Measurements from ENCODE around the gene MYO1F.

MYO1F gene

DNA sequence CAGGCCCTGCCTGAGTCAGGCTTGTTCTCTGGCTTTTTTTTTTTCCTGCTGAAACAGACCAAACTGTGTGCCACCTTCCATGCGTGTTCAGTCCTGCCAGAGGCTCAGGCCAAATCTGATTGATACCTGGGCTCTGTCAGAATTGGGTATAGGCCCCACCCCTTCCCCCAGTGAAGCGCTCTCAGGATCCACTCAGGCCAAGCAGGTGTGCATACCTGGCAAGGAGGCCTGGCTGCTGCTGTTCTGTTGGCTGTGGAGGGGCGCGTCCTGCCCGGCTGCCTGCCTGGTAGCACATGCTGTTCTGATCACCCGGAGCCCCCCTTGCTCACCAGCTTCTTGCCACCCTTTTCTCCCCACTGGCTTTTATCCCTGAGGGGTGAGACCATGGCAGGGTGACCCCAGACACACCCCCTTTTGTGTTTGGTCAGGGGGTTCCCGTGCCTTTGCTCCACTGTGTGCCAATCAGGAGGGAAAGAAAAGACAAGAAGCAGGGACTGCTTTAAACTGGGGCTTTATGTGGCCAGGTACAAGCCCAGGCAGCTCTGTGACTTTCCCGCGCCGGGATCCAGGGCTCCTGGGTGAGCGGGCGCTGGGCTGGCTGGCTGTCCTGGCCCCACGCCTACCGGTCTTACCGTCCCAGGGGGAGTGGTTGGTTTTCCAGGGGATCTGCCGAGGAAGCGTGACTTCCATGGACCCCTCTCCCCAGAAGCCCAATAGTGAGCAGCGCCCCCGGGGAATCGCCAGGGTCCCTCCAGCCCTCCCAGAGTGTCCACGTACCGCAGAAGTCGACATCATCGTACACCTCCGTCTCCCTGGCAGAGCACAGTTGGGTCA, 87.5 kb downstream of the MYO1F start:
- H3K4me3 ChIP-seq (ENCODE audit: low read depth, low read length) = no peak overlapping the region
- no peak for TF ChIP-seq CTCF (IDR thresholded peaks at IDR 0.05; ENCODE audit: low read depth, low read length)

DNA sequence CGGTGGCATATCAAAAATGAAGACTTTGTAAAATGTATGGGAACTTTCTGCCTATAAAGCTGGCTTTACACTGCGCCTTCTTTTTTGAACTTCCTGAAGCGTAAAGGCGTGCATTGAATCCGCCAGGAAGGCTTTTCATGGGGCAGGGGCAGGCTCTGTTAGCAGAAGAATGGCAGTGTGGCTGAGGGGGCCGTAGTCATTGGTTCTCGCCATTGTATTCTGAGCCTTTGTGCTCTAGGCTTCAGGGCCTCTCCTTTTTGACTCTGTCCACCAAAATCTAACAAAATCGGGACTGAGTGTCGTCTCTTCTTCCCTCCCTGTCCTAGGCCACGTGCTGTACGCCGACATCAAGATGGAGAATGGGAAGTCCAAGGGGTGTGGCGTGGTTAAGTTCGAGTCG, 88.9 kb downstream of the MYO1F start:
- no peak for TF ChIP-seq CTCF (IDR thresholded peaks at IDR 0.05; ENCODE audit: low read depth, low read length)
- no peak overlapping the region for H3K4me3 ChIP-seq (ENCODE audit: low read depth, low read length)

DNA sequence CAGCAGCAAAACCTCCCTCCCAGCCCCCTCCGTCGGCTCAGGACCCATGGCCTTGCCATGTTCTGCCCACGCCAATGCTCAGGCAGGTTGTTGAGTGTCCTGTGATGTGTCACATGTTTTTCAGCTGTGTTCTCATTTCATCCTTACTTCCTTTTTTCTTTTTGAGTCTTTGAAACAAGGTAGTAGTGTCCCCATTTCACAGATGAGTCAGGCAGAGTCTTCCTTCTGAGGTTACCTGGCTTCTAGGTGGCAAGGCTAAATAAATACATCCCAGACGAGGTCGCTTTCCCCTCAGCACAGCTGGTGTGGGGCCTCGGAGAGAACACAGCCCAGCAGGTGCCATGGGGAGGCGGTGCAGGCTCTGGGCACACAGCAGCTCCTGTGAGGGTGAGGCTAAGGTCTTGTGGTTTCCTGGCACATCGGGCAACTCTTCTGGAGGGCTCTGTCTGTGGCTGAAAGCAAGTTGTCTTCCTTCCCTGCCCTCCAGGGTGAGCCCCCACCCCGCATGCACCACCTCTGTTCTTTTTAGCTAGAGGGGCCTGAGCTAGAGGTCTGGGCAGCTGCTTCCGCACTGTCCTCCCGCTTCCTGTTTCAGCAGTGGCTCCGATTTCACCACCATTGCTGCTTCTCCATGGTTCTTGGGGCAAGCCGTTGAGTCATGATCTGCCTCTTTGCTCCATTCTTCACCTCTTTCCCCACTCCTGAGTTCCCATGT, 89.9 kb downstream of the MYO1F start:
- no peak overlapping the region for H3K4me3 ChIP-seq (ENCODE audit: low read depth, low read length)
- TF ChIP-seq CTCF (IDR thresholded peaks at IDR 0.05; ENCODE audit: low read depth, low read length) = no peak

DNA sequence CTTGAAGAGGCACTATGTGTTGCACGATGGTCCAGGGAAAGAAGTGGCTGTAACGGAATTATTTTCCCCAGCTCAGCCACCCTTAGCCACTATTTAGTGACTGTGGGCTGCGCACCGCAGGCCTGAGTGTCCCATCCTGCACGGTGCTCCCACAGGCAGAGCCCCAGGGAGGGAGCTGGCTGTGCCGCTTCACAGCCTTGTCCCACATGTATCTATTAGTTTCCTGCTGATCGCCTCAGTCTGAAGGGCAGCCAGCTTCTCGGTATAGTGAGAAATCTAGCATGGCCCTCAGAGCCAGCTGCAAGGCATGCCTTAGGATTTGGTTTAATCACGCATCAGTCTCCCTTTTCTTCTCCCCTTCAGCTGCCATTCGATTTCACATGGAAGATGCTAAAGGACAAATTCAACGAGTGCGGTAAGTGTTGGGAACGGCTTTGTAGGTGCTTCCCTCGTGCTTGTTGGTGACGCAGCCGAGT, 90.5 kb downstream of the MYO1F start:
- no peak overlapping the region for H3K4me3 ChIP-seq (ENCODE audit: low read depth, low read length)
- no peak for TF ChIP-seq CTCF (IDR thresholded peaks at IDR 0.05; ENCODE audit: low read depth, low read length)

- H3K4me3 ChIP-seq (ENCODE audit: low read depth, low read length) = no peak overlapping the region
- TF ChIP-seq CTCF (IDR thresholded peaks at IDR 0.05; ENCODE audit: low read depth, low read length) = no peak
These were observed 91.5 kb downstream of the MYO1F start for GRCh38 chr19:8485561-8486371.

GRCh38 chr19:8484331-8484894, 92.8 kb downstream of the MYO1F start:
- no peak overlapping the region for H3K4me3 ChIP-seq (ENCODE audit: low read depth, low read length)
- TF ChIP-seq CTCF (IDR thresholded peaks at IDR 0.05; ENCODE audit: low read depth, low read length) = no peak

Data from WI38 (cell line).